NCI-H1105 treated with DMSO at 0.1 percent for 48 hours (cell line): ENCODE measurements around the gene PPP2R3B.
"Not testable (repeated sequence)": the region's sequence is repeated elsewhere in the genome, so short reads cannot be mapped to it uniquely, and the experiment has no call there.

Source experiments
- DNase-seq: peaks from one replicate; lab custom pipeline; 2025; lab: John Stamatoyannopoulos, UW

PPP2R3B gene

DNA sequence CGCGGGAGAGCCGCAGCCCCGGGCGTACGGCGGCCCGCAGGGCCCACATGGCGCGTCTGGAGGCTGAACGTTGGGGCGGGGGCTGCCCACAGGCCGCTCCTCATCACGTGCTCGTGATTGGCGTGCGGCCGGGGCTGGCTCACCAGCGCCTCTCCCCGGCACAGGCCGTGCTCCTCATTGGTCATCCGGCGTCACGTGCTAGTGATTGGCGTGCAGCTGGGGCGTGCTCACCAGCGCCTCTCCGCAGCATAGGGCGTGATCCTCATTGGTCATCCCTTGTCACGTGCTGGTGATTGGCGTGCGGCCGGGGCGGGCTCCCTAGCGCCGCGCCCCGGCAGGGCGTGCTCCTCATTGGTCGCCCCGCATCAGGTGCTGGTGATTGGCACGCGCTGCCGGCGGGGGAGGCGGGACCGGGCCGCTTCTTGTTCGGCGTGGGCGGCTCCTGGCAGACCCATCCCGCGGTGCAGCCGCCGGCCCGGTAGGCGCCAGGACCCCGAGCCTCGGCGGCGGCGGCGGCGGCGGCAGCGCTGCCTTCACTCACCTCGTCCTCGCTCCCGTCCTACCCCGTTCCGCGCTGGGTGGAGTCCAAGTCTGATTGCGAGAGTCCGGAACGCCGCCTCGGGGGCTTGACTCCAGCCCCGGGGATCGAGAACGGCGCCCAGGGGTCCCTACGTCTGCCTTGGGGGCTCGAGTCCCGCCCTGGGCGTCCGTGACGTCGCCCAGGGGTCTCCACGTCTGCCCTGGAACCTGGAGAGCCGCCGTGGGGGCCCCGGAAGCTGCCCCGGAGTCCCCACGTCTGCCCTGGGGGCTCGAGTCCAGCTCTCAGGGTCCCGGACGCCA lies 67.7 kb downstream of the PPP2R3B start, which contains the start of gene GTPBP6:
GTPBP6 (minus strand) TSS at position 58 of the 840 bp plus-strand sequence; CDS start at position 49, 9 bp downstream.
- DNase-seq: no peak

DNA sequence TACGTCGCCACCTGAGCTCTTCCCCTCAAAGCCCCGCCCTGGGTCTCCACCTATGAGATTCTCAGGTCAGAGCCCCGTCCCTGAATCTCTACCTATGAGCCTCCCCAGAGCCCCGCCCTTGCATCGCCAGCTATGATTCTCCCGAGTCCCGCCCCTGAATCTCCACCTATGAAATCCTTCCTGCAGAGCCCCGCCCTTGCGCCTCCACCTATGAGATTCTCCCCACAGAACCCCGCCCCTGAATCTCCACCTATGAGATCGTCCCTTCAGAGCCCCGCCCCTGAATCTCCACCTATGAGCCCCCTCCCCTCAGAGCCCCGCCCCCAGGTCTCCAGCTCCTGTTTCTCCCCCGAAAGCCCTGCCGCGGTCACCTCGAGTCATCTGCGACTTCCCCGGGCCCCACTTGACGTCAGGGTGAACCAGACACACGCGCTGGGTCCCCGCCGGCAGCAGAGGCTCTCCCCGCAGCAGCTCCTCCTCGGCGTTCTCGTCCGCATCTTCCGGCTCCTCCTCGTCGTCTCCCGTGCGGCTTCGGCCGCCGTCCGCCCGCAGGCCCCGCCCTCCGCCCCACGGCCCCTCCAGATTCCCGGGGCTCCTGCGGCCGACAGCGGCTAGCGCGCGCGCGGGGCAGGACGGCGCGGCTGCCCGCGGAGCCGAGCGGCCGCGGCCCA lies 68.5 kb downstream of the PPP2R3B start:
- DNase-seq: no peak

DNA sequence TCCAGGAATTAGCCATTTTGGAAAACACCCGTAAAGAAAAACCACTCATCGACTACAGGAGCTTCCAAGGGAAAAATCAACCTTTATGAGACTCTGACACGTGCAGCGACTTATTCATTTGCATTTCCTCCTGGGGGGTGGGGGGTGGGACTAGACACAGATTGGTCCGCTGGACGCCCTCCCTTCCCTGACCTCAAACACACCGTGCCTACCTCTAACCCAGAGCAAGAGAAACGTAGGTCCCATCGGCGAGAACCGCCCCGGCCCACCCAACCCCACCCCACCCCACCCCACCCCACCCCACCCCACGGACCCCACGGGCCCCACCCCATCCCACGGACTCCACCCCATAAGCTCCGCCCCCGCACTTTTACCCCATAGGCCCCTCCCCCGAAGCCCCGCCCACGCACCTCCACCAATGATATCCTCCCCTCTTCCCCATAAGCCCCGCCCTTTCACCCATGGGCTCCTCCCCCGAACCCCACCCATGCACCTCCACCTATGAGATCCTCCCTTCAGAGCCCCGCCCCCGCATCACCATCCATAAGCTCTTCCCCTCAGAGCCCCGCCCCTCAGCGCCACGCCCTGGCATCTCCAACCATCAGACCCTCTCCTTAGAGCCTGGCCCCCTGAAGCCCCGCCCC lies 69.2 kb downstream of the PPP2R3B start:
- no peak for DNase-seq

DNA sequence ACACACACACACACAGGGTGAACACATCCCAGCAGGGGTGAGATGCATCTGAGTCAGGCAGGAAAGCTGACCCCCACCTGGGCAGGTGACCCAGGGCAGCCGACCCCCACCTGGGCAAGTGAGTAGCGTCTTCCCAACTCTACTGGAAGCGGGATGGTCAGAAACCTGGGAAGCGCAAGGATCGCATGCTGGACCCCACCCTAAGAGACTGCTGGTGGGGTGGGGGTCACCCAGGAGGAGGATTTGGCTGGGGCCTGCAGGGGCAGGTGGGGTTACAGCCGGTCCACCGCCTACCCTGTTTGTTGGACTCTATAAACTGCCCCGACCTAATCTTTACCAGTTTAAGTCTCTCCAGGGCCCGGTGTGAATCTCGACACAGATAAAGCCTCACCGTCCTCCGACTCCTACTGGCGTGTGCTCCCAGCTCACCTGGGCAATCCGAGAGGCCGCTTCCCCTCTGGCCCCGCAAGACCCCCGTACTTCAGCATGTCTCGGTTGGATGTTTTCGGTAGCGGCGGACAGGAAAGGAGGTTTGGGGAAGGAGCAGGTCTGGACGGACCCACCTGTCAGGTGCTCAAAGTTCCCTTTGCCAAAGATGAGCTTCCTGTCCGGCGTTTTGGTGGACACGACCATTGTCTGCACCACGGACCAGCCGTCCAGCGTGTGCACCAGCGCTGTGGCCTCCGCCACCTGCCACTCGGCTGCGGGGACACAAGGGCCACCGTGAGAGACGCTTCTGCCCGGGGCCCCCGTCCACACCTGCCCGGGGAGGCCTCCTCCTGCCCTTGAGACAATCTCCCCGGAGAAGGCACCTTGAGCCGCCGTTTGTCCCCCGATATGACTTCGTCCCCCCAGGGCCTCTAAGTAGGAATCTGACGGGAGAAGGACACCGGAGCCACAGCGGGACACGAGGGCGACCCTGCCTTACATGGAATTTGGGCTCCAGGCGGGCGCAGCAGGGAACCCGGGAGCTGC lies 70.1 kb downstream of the PPP2R3B start:
- no peak for DNase-seq

DNA sequence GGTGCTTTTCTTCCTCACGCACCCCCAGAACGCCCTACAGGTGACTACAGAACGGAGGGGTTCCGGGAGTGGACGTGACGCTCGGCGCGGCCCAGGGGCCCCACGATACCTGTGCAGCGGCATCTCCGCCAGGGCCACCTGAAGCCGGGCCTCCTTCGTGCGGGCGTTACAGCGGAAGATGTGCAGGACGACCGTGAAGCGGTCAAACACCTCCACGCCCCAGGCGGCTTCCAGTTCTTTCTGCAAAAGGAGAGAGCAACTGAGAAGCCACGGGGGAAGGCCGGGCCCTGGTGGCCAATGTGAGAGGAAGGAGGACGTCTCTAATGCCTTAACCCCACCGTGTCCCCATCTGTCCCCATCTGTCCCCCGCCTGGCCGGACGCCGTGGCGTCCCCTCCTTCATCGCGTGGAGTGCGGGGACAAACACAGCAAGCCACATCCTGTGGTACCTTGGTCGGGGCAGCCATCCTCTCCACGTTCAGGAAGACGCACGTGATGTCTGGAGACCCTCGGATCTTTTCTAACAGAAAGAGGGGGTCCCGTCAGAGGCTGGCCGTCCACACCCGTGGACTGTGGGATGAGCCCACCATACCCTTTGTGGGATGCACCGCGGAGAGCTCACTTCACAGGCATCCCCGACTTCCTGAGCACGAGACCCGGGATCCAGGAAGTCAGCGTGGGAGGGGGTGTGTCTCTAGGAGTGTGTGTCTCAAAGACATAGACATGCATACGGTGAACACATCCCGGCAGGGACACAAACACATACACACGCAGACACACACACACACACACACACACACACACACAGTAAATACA lies 71.7 kb downstream of the PPP2R3B start:
- no peak for DNase-seq

DNA sequence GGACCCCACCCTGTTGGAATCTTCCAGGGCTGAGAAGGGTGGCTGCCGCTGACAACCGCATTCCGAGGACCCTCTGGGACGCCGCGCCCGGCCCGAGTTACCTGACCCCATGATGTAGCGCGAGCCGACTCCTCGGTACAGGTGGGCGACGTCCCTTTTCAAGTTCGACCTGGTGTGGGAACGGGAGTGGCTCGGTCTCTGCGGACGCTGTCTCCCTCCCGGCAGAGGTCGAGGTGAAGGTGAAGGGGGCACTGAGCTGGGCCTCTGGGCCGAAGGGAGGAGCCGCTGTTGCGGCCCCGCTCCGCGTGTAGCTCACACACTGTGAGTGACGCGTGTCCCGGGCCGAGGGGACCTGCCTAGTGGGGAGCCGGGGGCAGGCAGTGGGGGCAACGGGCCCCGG lies 72.7 kb downstream of the PPP2R3B start:
- no peak for DNase-seq

DNA sequence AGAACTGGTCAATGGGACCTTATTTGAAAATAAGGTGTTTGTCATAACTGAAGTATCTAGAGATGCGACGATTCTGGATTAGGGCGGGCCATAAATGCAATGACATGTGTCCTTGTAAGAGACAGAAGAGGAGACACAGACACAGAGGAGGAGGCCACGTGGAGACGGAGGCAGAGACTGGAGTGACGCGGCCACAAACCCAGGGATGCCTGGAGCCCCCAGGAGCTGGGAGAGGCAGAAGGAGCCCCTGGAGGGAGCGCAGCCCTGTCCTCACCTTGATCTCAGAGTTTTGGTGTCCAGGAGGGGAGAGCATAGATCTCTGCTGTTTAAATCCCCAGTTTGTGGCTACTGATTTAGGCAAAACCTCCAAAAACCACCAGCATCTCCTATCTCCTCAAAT lies 73.2 kb downstream of the PPP2R3B start:
- no peak for DNase-seq

DNA sequence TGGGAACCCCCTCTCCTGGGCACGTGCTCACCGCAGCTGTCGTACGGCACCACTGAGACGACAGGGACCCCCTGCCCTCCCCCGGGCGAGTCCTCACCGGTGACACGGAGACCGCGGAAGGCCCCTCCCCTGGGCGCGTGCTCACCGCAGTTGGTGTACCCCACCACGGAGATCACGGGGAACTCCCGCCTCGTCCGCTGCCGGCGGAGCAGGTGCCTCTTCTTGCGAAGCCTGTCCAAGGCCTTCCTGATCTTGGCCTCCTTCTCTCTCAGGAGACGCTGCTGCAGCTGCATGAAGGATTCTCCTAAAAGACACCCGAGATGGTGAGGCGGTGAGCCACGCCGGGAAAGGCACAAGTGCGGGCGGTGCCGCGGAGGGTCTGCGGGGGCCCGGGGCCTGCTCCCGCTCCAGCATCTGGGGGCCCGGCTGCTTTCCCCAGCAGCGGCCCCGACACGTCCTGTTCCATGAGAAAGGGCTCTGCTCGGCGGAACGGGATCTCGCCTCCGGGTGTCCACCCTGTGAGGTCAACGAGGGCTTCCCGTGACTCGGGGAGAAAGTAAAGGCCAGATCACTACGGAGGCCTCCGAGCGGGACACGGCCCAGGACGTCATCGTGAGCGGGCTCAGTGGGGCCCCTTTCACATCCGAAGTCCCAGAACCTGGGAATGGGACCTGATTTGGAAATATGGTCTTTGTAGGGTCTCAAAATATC lies 73.9 kb downstream of the PPP2R3B start:
- DNase-seq: no peak

DNA sequence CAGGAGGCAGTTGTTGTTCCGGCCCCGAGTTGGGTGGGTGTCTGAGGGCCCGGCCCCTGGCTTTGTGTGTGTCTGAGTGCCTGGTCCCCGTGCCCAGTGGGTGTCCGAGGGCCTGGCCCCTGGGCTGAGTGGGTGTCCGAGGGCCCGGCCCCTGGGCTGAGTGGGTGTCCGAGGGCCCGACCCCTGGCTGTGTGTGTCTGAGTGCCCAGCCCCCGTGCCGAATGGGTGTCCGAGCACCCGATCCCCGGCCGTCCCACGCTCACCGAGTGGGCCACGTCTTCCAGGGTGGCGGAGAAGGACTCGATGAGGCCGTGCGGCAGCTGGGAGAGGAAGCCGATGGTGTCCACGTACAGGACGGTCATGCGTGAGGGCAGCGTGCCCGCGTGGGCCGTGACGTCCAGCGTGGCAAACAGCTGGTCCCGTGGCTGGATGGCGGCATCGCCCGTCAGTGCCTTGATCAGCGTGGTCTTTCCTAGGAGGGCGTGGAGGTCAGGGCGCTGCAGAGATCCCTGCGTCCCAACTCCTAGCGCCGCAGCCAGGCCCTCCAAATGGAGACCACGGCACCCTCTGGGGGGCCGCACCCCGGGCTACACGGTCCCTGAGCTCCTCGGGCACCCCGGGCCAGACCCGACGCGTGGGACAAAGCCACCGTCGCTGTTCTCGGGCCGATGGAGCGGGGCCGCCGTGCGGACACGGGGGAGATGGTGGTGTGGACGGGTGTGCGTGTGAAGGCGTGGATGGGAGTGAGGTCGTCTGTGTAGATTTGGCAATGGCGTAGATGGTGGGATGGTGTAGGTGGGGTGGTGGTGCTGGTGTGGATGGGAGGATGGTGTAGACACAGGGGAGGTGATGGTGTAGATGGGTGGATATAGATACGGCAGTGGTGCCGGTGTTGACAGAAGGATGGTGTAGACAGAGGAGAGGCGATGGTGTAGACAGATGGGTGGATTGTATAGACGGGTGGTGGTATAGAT lies 75.3 kb downstream of the PPP2R3B start:
- DNase-seq: no peak

DNA sequence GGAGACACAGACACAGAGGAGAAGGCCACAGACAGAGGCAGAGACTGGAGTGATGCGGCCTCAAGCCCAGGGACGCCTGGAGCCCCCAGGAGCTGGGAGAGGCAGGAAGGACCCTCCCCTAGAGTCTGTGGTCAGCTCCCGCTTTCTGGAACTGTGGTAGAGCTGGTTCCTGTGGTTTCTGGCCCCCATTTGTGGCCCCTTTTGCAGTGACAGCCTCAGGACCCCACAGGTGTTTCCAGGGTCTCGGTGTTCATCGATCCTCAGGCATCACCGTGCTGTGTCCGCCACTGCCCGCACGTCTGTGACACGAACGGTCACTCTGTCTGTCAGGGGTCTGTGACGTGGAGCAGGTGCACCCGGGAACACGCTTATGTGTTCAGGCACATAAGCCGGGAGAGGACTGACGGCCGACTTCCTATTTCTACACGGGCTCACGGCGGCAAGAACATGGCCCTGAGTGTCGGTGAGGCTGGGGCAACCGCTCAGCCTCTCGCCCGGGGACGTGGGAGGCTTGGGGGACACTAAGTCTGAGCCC lies 76.0 kb downstream of the PPP2R3B start:
- DNase-seq: no peak

DNA sequence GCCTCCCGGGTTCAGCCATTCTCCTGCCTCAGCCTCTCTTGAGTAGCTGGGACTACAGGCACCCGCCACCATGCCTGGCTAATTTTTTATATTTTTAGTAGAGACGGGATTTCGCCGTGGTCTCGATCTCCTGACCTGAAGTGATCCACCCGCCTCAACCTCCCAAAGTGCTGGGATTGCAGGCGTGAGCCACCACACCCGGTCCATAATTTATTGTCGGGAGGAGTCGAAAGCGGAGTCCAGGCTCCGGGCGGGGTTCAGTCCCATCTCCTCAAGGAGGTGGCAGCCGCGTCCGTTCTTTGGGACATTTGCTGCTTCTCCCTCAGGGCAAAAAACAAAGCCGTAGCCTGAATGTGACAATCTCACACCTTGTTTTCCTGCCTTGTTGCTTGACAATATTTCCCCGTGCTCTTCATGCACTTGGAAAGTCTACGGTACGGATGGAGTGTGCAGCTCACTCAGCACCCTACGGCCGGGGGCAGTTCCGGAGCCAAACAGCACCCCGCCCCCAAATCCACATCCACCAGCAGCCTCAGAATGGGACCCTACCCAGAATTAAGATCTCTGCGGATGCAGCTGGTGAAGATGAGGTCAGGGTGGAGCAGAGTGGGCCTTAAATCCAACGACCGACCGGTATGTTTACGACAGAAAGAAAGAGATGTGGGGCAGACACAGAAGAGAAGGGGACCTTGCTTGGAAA lies 77.7 kb downstream of the PPP2R3B start:
- no peak for DNase-seq

DNA sequence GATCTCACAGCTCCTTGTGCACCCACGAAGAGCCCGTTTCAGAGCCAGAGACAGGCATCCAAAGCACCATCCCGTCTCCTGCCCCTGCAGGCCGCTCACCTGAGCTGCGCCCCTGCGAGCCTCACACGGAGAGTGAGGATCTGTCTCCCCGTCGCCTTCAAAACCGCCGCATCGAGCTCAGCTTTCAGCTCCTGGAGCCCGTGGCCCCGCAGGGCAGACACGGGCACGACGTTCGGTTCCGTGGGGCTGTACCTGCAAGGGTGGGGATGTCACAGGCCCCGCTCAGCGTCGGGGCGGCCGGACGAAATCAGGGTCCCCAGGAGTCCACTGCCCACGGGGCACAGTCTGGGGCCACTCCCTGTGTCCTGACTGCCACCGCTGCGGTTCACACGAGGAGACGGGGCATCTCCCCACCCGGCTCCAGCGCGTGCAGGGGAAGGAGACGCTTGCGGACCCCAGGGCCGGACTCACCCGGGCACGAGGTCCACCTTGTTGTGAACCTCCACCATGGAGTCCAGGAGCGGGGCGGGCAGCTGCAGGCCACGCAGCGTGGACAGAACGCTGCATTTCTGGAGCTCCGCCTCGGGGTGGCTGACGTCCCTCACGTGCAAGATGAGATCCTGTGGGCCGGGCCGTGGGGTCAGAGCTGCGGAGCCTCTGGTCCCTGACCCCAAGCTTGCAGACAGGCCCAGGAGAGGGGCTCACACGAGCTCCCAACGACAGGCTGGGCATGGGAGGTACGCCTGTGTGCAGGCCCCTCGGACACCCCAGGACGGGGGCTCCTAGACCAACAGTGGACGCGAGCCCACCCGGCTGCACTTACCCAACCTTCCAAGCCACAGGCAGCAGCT lies 79.2 kb downstream of the PPP2R3B start:
- DNase-seq: no peak

DNA sequence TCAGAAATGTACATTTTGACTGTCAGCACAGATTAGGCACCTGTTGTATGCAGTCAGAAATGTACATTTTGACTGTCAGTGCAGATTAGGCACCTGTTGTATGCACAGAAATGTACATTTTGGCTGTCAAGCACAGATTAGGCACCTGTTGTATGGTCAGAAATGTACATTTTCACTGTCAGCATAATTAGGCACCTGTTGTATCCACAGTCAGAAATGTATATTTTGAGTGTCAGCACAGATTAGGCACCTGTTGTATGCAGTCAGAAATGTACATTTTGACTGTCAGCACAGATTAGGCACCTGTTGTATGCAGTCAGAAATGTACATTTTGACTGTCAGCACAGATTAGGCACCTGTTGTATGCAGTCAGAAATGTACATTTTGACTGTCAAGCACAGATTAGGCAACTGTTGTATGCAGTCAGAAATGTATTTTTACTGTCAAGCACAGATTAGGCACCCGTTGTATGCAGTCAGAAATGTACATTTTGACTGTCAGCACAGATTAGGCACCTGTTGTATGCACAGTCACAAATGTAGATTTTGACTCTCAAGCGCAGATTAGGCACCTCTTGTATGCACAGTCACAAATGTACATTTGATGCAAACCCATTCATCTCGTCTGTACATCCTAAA lies 80.0 kb downstream of the PPP2R3B start:
- not testable (repeated sequence) for DNase-seq

DNA sequence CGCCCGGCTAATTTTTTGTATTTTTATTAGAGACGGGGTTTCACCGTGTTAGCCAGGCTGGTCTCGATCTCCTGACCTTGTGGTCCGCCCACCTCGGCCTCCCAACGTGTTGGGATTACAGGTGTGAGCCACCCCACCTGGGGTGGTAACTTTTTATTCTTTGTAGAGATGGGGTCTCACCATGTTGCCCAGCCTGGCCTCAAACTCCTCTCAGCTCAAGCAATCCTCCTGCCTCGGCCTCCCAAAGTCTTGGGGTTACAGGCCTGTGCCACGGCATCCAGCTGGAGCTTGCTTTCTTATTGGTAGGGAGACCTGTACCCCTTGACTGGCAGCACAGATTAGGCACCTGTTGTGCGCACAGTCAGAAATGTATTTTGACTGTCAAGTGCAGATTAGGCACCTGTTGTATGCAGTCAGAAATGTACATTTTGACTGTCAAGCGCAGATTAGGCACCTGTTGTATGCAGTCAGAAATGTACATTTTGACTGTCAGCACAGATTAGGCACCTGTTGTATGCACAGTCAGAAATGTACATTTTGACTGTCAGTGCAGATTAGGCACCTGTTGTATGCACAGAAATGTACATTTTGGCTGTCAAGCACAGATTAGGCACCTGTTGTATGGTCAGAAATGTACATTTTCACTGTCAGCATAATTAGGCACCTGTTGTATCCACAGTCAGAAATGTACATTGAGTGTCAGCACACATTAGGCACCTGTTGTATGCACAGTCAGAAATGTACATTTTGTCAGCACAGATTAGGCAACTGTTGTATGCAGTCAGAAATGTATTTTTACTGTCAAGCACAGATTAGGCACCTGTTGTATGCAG lies 80.7 kb downstream of the PPP2R3B start:
- not testable (repeated sequence) for DNase-seq

DNA sequence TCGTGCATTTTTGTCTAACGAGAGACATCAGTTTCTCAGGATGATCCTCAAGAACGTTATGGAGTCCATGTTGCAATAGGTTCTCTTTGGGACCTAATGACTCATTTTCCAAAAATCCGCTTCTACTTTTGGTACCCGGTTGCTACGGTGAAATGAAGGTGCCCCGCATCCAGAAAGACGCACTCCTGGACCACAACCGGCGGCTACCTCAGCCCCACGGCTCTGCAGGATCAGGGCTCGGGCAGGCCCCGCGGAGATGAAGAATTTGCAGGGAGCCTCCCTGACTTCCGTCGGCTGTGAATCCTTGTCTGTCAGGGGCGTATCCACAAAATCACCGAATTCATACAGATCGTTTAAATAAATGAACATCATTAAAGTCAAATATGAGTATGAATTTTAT lies 83.7 kb downstream of the PPP2R3B start:
- DNase-seq: no peak

DNA sequence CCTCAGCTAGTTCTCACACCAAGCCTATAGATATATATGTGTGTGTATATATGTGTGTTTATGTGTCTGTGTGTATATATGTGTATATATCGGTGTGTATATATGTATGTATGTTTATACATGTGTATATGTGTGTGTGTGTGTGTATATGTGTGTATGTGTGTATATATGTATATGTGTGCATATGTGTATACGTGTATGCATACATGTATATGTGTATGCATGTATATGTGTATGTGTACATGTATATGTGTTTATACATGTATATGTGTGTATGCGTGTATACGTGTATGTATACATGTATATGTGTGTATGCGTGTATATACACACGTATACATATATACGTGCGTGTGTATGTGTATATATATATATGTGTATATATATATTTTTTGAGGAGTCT lies 86.4 kb downstream of the PPP2R3B start:
- DNase-seq: no peak
